ENCODE measurements around the gene RPTOR. TPM values are rescaled to one million over a fixed set of nuclear protein-coding genes. Genes with fewer than 3 reads are reported as not detected.

The RPTOR gene
- total RNA-seq, 1 experiment from 2014 or later = 25.1 TPM

GRCh38 chr17:80921741-80922579, 377.3 kb downstream of the RPTOR start:
- no peak overlapping the region for H3T11ph ChIP-seq (ENCODE audit: low read length)
- H3K14ac ChIP-seq (ENCODE audit: insufficient read depth, low read length) = no peak overlapping the region; the same call in 1 of the 2 replicates
- no CpG with 5 or more reads among the region's 28 CpGs for WGBS (ENCODE audit: extremely low coverage, insufficient read length, low lambda C conversion rate)
- H4K5ac ChIP-seq (ENCODE audit: insufficient read length, low read depth, low read length) = no peak overlapping the region
- H4K20me1 ChIP-seq (ENCODE audit: control insufficient read depth, insufficient read depth, insufficient read length) = no peaks in the 10 kb centered on the region
- H3K4ac ChIP-seq (ENCODE audit: low read depth, low read length) = no peak overlapping the region
- H3K18ac ChIP-seq (ENCODE audit: insufficient read length, low read depth, low read length) = no peak overlapping the region
- H3K23ac ChIP-seq (ENCODE audit: insufficient read length, low read depth, low read length) = no peak overlapping the region
- H3K79me2 ChIP-seq (ENCODE audit: insufficient read depth, low read length) = no peaks in the 10 kb centered on the region
- no peaks in the 10 kb centered on the region for H3K79me1 ChIP-seq (ENCODE audit: insufficient read depth, low read depth, low read length, poor library complexity, severe bottlenecking)
- peaks cover 0 to 14% (median 11%) of the 10 kb centered on the region in 3 experiments for H3K36me3 Mint-ChIP-seq (ENCODE audit: insufficient read depth in 1 of 3, low read depth in 3 of 3)
- TF ChIP-seq CTCF (conservative IDR thresholded peaks at IDR 0.05) = no peak
- DNase-seq = no peak
- H3K4me2 ChIP-seq (ENCODE audit: insufficient read depth, insufficient read length, low read length) = no peak overlapping the region
- peaks cover 10% of the 10 kb centered on the region in 2 experiments for H3K4me1 Mint-ChIP-seq
- no peaks in the 10 kb centered on the region for H3K27me3 ChIP-seq (ENCODE audit: insufficient read depth, low read length)
- H3K9ac ChIP-seq (ENCODE audit: extremely low read depth, insufficient read length, low read length) = no peak overlapping the region
- H3K27me3 Mint-ChIP-seq (ENCODE audit: low read depth) = peaks cover 35% of the 10 kb centered on the region
- H3K9me3 Mint-ChIP-seq = no peaks in the 10 kb centered on the region
- H2BK12ac ChIP-seq (ENCODE audit: insufficient read length, low read depth, low read length) = no peak overlapping the region
- H3K4me1 ChIP-seq (ENCODE audit: insufficient read depth, low read length) = no peaks in the 10 kb centered on the region
- H3K9me3 ChIP-seq (ENCODE audit: control insufficient read depth, low read depth, low read length) = no peaks in the 10 kb centered on the region
- no peak overlapping the region for H4K91ac ChIP-seq (ENCODE audit: insufficient read length, low read depth, low read length)
- H3K23me2 ChIP-seq (ENCODE audit: insufficient read length, low read depth, low read length, poor library complexity, severe bottlenecking) = peaks cover 3% of the 10 kb centered on the region
- no peak overlapping the region for H2BK15ac ChIP-seq (ENCODE audit: low read depth, low read length)
- H3K4me3 Mint-ChIP-seq = no peak overlapping the region
- no peak overlapping the region for H3K27ac Mint-ChIP-seq
- H2BK20ac ChIP-seq (ENCODE audit: low read depth, low read length, poor library complexity, severe bottlenecking) = no peak overlapping the region
- no peak overlapping the region for H2AFZ ChIP-seq (ENCODE audit: low read length)
- H2BK120ac ChIP-seq (ENCODE audit: low read depth, low read length, poor library complexity, severe bottlenecking) = no peak overlapping the region
- no peak overlapping the region for H3K56ac ChIP-seq (ENCODE audit: insufficient read length, low read depth, low read length)
- no peak overlapping the region for H4K8ac ChIP-seq (replicated peaks; ENCODE audit: insufficient read length, low read depth, low read length)
- H2AK5ac ChIP-seq (ENCODE audit: insufficient read length, low read length) = no peak overlapping the region
- no peak overlapping the region for H3K27ac ChIP-seq (ENCODE audit: insufficient read length, low read depth, low read length)
- no peak overlapping the region for H2BK5ac ChIP-seq (ENCODE audit: insufficient read length, low read length)

All from H9 (cell line).